Activated CD4-positive, alpha-beta memory T cell treated with anti-CD3 and anti-CD28 coated beads for 36 hours (primary cell): ENCODE data around the gene ETV7. TPM values are rescaled to one million over a fixed set of nuclear protein-coding genes. Genes with fewer than 3 reads are reported as not detected.

ENCODE experiments used
- CTCF ChIA-PET: fragments of 350-600 bp; sonication (Branson Sonifier 250); formaldehyde crosslinking; loops from one replicate; lab custom pipeline; 2021; ENCODE audit warnings: antibody characterized with exemption, inconsistent platforms; lab: Charles Lee
- POLR2A ChIA-PET: fragments of 350-600 bp; sonication (Branson Sonifier 250); formaldehyde crosslinking; loops from one replicate; lab custom pipeline; 2021; ENCODE audit warnings: antibody characterized with exemption; lab: Charles Lee
- DNase-seq: peaks from one replicate; pipeline ENCODE4 v3.0.0-alpha.2; 2020
- H3K27ac Mint-ChIP-seq: one replicate; pipeline ENCODE4 v1.8.0; 2021; ENCODE audit warnings: mixed read lengths
- H3K27me3 Mint-ChIP-seq: one replicate; pipeline ENCODE4 v1.8.0; 2021; ENCODE audit warnings: mixed read lengths
- H3K36me3 Mint-ChIP-seq: one replicate; pipeline ENCODE4 v1.8.0; 2021; ENCODE audit warnings: mixed read lengths
- H3K4me1 Mint-ChIP-seq: one replicate; pipeline ENCODE4 v1.8.0; 2021; ENCODE audit warnings: low read depth, mixed read lengths
- H3K4me3 Mint-ChIP-seq: one replicate; pipeline ENCODE4 v1.8.0; 2021; ENCODE audit warnings: mild to moderate bottlenecking, mixed read lengths
- H3K9me3 Mint-ChIP-seq: one replicate; pipeline ENCODE4 v1.8.0; 2021; ENCODE audit warnings: mixed read lengths
- intact Hi-C: fragments of 100-400 bp; cut with micrococcal nuclease; formaldehyde crosslinking; loops from one replicate; pipeline ENCODE4 v1.15.1; 2023
- total RNA-seq, 2 experiments: library from RNA; stranded (reverse); gene quantifications; one replicate each; pipeline ENCODE4 v1.2.3, GENCODE V29; 2021

ETV7 gene
- total RNA-seq, 2 experiments from 2014 or later, result 5.8 to 5.9 TPM

DNA sequence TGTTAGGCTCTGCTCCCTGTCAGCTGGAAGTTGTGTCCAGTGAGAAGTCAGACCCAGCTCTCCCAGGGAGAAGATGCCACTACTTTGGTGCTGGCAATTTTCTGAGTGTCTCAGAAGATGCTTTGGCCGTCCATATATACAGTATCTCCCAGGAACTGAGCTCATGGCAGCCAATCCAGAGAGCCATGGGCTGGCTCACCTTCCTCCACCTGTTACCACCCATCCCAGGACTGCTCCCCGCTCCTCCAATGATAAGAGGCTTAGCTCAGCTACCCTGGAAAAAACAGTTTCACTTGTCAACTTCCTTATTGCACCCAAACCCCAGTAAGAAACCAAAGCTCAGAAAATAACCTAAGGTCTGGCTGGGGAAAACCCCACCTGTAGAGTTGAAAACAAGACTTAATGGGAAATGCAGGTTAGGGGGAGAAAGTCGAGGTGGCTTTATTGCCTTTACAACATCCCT lies 50.7 kb downstream of the ETV7 start, which contains the start of gene BNIP5:
Gene BNIP5, minus strand, starts transcription at position 110 of the 463 bp plus-strand sequence. CDS start 6,198 bp downstream, outside the sequence.
- ChIA-PET CTCF (interaction anchor here (1.1 to 3.3 kb wide), 3 partner anchors 23 to 242 kb away, joined by 3 to 13 read pairs (median 4); no protein-coding TSS in a partner anchor), POLR2A (interaction anchor here (0.6 kb wide), 1 partner anchor 243 kb away, joined by 3 read pairs; no protein-coding TSS in a partner anchor)
- peaks cover 34% of the 10 kb centered on the region for H3K27me3 Mint-ChIP-seq
- H3K27ac Mint-ChIP-seq, result peak within 1 kb of the TSS; percentile 29
- no peak for DNase-seq
- no peaks in the 10 kb centered on the region for H3K9me3 Mint-ChIP-seq
- peaks cover 13% of the 10 kb centered on the region for H3K4me1 Mint-ChIP-seq
- H3K4me3 Mint-ChIP-seq, result no peak within 1 kb of the TSS
- intact Hi-C loops, result no loop called here
- no peaks in the 10 kb centered on the region for H3K36me3 Mint-ChIP-seq

GRCh38 chr6:36336208-36336710 lies 51.2 kb downstream of the ETV7 start:
- POLR2A ChIA-PET, result interaction anchor here (0.6 kb wide), 1 partner anchor 242 kb away, joined by 3 read pairs; no protein-coding TSS in a partner anchor
- no peaks in the 10 kb centered on the region for H3K9me3 Mint-ChIP-seq
- intact Hi-C loops, result no loop called here
- H3K27ac Mint-ChIP-seq, result no peak overlapping the region
- no peak for DNase-seq
- H3K4me1 Mint-ChIP-seq, result peaks cover 13% of the 10 kb centered on the region
- peaks cover 34% of the 10 kb centered on the region for H3K27me3 Mint-ChIP-seq
- H3K36me3 Mint-ChIP-seq, result no peaks in the 10 kb centered on the region
- no peak overlapping the region for H3K4me3 Mint-ChIP-seq
- CTCF ChIA-PET, result interaction anchor here (1.1 to 3.3 kb wide), 4 partner anchors 8 to 242 kb away, joined by 3 to 13 read pairs (median 4); no protein-coding TSS in a partner anchor

DNA sequence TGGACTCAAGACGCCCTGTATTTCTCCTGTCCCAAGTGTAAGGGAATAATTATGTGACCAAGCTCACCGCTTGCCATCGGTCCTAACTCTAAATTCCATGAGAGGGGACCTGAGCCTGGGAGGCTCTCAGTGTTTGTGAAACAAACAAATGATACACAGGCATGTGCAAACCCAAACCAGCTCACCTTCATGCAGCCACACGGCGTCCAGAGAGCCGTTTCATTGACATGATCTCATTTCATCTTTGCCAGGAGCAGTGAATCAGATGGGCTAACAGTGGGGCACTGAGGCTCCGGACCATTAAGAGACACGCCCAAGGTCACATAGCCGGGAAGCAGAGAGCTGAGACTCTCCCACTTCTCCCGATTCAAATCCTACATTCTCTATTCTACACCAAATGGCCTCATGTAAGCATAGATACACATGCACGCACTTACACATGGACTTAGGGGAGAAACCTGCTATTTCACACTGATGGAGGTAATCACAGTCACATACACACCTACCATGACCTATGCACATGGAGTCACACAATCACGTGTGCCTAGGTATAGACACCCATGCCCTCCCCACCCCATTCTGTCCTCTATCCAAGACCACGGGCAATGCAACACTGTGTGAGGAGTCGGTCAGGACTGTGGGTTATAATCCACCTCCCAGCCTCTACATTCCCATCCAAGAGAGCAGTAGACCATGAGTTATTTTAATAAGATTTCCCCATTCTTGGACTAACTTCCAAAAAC lies 51.8 kb downstream of the ETV7 start:
- intact Hi-C loops, result no loop called here
- no peak overlapping the region for H3K27ac Mint-ChIP-seq
- H3K4me1 Mint-ChIP-seq, result peaks cover 11% of the 10 kb centered on the region
- DNase-seq, result no peak
- no peaks in the 10 kb centered on the region for H3K9me3 Mint-ChIP-seq
- no peaks in the 10 kb centered on the region for H3K36me3 Mint-ChIP-seq
- ChIA-PET POLR2A (no interaction called here), CTCF (interaction anchor here (1.2 to 3.3 kb wide), 2 partner anchors 9 to 33 kb away, joined by 3 to 13 read pairs; no protein-coding TSS in a partner anchor)
- H3K4me3 Mint-ChIP-seq, result no peak overlapping the region
- H3K27me3 Mint-ChIP-seq, result peaks cover 30% of the 10 kb centered on the region

- peaks cover 11% of the 10 kb centered on the region for H3K4me1 Mint-ChIP-seq
- intact Hi-C loops, result no loop called here
- H3K27me3 Mint-ChIP-seq, result peaks cover 26% of the 10 kb centered on the region
- no peaks in the 10 kb centered on the region for H3K36me3 Mint-ChIP-seq
- H3K27ac Mint-ChIP-seq, result no peak overlapping the region
- ChIA-PET POLR2A (no interaction called here), CTCF (interaction anchor here (1.2 to 3.3 kb wide), 2 partner anchors 9 to 32 kb away, joined by 3 to 13 read pairs; no protein-coding TSS in a partner anchor)
- no peak overlapping the region for H3K4me3 Mint-ChIP-seq
- DNase-seq, result no peak
- H3K9me3 Mint-ChIP-seq, result no peaks in the 10 kb centered on the region
Measured at GRCh38 chr6:36334832-36335459, 52.5 kb downstream of the ETV7 start.

DNA sequence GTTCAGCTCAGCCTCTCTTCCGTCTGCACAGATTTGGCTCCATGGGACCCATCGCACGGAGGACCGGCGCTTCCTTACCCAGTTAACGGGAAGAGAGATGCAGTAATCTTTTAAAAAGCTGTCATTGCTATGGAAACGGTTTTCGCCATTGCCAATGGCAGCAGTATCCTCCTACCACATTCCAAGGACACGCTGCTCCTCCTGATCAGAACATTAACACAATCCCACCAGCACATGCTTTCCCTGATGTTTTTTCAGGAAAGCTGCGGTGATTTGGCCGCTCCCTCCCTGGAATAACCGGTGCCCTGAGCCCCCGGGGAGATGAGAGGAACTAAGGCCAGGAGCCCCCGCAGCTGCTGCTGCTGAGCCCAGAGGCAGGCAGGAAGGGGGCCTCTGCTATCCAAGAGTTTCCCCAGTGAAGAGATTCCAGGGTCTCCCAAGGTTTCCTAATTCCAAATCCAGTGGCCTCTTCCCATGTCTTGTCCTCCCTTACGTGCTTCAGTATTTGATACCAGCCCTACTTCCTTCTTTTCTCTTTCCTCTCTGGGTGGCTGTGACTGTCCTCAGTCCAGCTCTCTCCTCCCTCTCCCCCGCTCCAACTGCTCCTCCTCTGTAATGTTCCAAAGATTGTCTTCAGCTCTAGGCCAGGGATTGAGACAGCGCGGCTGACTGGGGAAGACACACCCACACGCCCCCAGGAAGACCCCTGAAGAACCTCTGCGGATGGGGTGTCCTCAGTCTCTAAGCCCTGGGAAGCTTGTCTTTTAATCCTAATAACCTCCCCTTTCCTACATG lies 53.3 kb downstream of the ETV7 start:
- H3K27me3 Mint-ChIP-seq, result peaks cover 26% of the 10 kb centered on the region
- H3K27ac Mint-ChIP-seq, result no peak overlapping the region
- intact Hi-C loops, result no loop called here
- H3K36me3 Mint-ChIP-seq, result no peaks in the 10 kb centered on the region
- CTCF ChIA-PET, result interaction anchor here (1.1 to 3.3 kb wide), 2 partner anchors 26 to 32 kb away, joined by 7 to 13 read pairs; no protein-coding TSS in a partner anchor
- H3K4me3 Mint-ChIP-seq, result no peak overlapping the region
- H3K9me3 Mint-ChIP-seq, result no peaks in the 10 kb centered on the region
- no peak for DNase-seq
- H3K4me1 Mint-ChIP-seq, result peaks cover 11% of the 10 kb centered on the region
- POLR2A ChIA-PET, result no interaction called here

DNA sequence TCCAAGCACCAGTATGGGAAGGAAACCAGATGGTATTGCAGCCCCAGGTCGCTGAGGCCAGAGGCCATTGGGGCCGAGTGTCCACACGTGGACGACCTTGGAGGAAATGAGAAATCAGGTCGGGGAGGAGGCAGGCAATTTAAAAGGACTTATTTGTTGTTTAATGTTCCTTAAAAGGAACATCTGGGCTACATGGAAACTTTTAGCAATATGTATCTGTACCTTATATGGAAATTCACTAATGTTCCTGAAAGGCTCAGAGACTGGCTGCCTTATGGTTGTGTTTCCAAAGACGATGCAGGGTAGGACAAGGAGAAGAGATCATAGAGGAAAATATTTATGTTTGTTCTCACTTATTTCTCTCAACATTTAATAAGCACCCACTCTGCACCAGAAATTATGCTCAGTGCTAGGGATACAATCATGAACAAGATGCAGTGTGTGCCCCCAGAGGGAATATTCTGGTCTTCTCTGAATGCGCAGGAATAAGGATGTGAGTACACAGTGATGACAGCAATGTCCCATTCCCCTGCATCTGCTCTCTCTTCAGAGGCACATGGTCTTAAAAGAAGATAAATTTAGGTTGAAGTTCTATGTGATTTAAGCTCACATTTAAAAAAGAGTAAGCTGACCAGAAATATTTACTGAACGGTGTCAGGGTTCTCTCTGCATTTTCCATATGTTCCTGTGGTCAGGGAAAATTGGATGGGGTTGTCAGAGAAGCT lies 54.1 kb downstream of the ETV7 start:
- H3K36me3 Mint-ChIP-seq, result no peaks in the 10 kb centered on the region
- no peak for DNase-seq
- no peak overlapping the region for H3K4me3 Mint-ChIP-seq
- no peaks in the 10 kb centered on the region for H3K9me3 Mint-ChIP-seq
- peaks cover 7% of the 10 kb centered on the region for H3K4me1 Mint-ChIP-seq
- ChIA-PET CTCF (interaction anchor here (1.1 kb wide), 1 partner anchor 27 kb away, joined by 7 read pairs; no protein-coding TSS in a partner anchor), POLR2A (no interaction called here)
- intact Hi-C loops, result no loop called here
- peaks cover 26% of the 10 kb centered on the region for H3K27me3 Mint-ChIP-seq
- no peak overlapping the region for H3K27ac Mint-ChIP-seq

DNA sequence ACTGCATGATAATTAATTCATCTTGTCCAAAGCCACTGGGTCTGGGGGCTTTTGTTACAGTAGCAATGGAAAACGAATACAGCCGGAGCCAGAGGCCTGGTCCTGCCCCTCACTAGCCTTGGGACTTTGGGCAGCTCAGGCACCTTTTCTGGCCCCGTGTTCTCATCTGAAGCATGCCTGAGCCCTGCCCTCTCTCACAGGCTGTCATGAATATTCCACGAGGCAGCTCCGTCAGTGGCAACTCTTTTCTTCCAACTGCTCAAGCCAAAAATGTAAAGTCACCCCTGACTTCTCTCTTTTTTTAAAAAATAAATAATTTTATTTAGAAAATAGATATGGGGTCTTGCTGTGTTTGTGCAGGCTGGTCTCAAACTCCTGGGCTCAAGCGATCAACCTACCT lies 56.1 kb downstream of the ETV7 start:
- no peaks in the 10 kb centered on the region for H3K36me3 Mint-ChIP-seq
- no peak for DNase-seq
- CTCF ChIA-PET, result no interaction called here

DNA sequence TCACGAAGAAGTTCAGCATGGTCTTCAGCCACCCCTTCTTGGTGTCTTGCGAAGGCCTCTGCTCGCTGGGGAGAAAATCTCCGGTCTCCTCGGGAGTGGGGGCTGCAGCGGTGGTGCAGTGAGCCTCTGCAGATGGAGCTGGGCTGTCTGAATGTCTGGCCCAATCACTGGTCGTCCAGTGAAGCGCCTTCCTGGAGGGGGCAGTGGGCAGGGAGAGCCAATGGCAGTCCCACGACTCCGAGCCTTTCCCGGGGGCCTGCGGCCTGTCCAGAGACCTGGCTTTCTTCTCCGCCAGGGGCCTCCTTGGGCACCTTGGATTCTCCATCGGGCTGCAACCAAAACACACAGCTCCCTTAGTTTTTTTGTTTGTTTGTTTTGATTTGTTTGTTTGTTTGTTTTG lies 57.1 kb downstream of the ETV7 start:
- Mint-ChIP-seq H3K36me3 (no peaks in the 10 kb centered on the region), H3K27me3 (peaks cover 24% of the 10 kb centered on the region), H3K4me3 (no peak overlapping the region), H3K27ac (no peak overlapping the region), H3K4me1 (no peaks in the 10 kb centered on the region), H3K9me3 (no peaks in the 10 kb centered on the region)
- intact Hi-C loops, result no loop called here
- POLR2A ChIA-PET, result no interaction called here
- CTCF ChIA-PET, result interaction anchor here (2.5 to 5.7 kb wide), 2 partner anchors 10 to 28 kb away, joined by 7 to 32 read pairs; no protein-coding TSS in a partner anchor
- DNase-seq, result no peak

More for the DNA sequence above, 56.1 kb downstream of the ETV7 start:
- POLR2A ChIA-PET, result no interaction called here
- no peak overlapping the region for H3K27ac Mint-ChIP-seq
- no peak overlapping the region for H3K4me3 Mint-ChIP-seq
- peaks cover 26% of the 10 kb centered on the region for H3K27me3 Mint-ChIP-seq
- intact Hi-C loops, result no loop called here
- H3K9me3 Mint-ChIP-seq, result no peaks in the 10 kb centered on the region
- no peaks in the 10 kb centered on the region for H3K4me1 Mint-ChIP-seq

GRCh38 chr6:36329798-36330291 lies 57.6 kb downstream of the ETV7 start:
- no peak overlapping the region for H3K4me3 Mint-ChIP-seq
- no peak overlapping the region for H3K27ac Mint-ChIP-seq
- H3K27me3 Mint-ChIP-seq, result peaks cover 21% of the 10 kb centered on the region
- H3K4me1 Mint-ChIP-seq, result no peaks in the 10 kb centered on the region
- CTCF ChIA-PET, result interaction anchor here (2.5 to 5.7 kb wide), 2 partner anchors 11 to 27 kb away, joined by 7 to 32 read pairs; no protein-coding TSS in a partner anchor
- no peak for DNase-seq
- H3K36me3 Mint-ChIP-seq, result no peaks in the 10 kb centered on the region
- H3K9me3 Mint-ChIP-seq, result no peaks in the 10 kb centered on the region
- POLR2A ChIA-PET, result no interaction called here
- intact Hi-C loops, result no loop called here

- DNase-seq, result no peak
- Mint-ChIP-seq H3K27ac (no peak overlapping the region), H3K36me3 (no peaks in the 10 kb centered on the region), H3K4me3 (no peak overlapping the region), H3K9me3 (no peaks in the 10 kb centered on the region), H3K27me3 (peaks cover 10% of the 10 kb centered on the region), H3K4me1 (no peaks in the 10 kb centered on the region)
- intact Hi-C loops, result no loop called here
- ChIA-PET POLR2A (no interaction called here), CTCF (interaction anchor here (2.5 to 5.7 kb wide), 2 partner anchors 12 to 26 kb away, joined by 7 to 32 read pairs; no protein-coding TSS in a partner anchor)
Measured at GRCh38 chr6:36328600-36328999, 58.9 kb downstream of the ETV7 start.

DNA sequence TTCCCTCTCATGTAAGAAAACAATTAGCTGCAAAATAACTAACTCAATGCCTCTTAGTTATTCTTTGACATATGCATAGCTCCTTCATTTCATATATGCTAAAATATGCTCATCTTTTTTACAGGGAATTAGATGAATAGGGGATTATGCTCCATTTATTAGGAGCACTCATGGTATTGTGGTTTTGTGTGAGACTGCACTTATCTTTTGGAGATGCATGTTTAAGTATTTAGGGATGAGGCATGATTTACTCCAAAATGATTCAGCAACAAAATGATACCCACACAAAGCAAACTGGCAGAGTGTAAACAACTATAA lies 59.6 kb downstream of the ETV7 start:
- H3K4me1 Mint-ChIP-seq, result no peaks in the 10 kb centered on the region
- H3K4me3 Mint-ChIP-seq, result no peak overlapping the region
- H3K9me3 Mint-ChIP-seq, result no peaks in the 10 kb centered on the region
- H3K27ac Mint-ChIP-seq, result no peak overlapping the region
- ChIA-PET CTCF (interaction anchor here (5.7 kb wide), 1 partner anchor 13 kb away, joined by 32 read pairs; no protein-coding TSS in a partner anchor), POLR2A (no interaction called here)
- intact Hi-C loops, result no loop called here
- peaks cover 4% of the 10 kb centered on the region for H3K27me3 Mint-ChIP-seq
- DNase-seq, result no peak
- no peaks in the 10 kb centered on the region for H3K36me3 Mint-ChIP-seq
